GM10266 (cell line): ENCODE results near the gene SPOCD1.

Source experiments
- DNase-seq: peaks from one replicate; pipeline ENCODE4 v3.0.0; 2012; ENCODE audit errors: extremely low spot score
- TF ChIP-seq, protein P1 (sequence below): IDR thresholded peaks from 2 replicates; pipeline ENCODE4 v1.5.1; 2012; ENCODE audit warnings: mild to moderate bottlenecking, low read depth; ENCODE audit not compliant: control insufficient read depth, insufficient read depth; ENCODE audit errors: missing control alignments

The SPOCD1 gene

GRCh38 chr1:31795801-31796621 lies 19.8 kb downstream of the SPOCD1 start:
- TF ChIP-seq, protein P1, sequence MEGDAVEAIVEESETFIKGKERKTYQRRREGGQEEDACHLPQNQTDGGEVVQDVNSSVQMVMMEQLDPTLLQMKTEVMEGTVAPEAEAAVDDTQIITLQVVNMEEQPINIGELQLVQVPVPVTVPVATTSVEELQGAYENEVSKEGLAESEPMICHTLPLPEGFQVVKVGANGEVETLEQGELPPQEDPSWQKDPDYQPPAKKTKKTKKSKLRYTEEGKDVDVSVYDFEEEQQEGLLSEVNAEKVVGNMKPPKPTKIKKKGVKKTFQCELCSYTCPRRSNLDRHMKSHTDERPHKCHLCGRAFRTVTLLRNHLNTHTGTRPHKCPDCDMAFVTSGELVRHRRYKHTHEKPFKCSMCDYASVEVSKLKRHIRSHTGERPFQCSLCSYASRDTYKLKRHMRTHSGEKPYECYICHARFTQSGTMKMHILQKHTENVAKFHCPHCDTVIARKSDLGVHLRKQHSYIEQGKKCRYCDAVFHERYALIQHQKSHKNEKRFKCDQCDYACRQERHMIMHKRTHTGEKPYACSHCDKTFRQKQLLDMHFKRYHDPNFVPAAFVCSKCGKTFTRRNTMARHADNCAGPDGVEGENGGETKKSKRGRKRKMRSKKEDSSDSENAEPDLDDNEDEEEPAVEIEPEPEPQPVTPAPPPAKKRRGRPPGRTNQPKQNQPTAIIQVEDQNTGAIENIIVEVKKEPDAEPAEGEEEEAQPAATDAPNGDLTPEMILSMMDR = no peak
- no peak for DNase-seq

GRCh38 chr1:31795096-31795675 lies 20.6 kb downstream of the SPOCD1 start:
- TF ChIP-seq, protein P1 = no peak
- no peak for DNase-seq

DNA sequence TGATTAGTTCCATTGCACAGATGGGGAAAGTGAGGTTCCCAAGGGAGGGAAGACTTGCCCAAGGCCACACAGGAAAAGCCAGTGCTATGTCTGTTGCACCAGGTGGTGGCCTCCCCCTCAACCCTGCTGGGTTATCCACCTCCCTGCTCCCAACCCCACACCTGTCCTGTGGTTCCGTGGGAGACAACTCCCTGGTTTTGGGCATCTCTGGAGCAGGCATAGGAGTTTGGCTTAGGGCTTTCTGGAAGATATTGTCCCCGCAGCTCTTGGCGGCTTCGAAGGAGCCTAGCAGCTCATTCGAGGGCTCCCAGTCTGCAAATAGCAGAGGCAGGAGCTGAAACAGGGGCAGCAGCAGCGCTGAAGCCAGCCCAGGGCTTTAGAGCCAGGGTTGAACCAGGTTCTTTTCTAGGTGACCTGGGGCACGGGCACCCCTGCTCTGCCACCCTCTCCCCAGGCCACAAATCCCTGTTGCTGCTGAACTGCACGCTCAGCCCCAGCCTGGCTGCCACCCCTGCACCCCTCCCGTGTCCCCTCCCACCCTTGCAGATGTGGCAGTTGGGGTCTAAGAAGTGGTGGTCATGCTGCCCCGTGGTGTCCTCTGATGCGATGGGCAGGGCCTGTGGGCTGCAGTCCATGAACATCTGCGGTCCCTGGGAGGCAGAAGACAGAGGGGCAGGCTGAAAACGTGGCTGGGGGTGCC lies 22.1 kb downstream of the SPOCD1 start:
- TF ChIP-seq, protein P1 = no peak
- no peak for DNase-seq

GRCh38 chr1:31793086-31793485 lies 22.7 kb downstream of the SPOCD1 start:
- no peak for DNase-seq
- TF ChIP-seq, protein P1 = no peak

- TF ChIP-seq, protein P1 = no peak
- no peak for DNase-seq
Observed at GRCh38 chr1:31792541-31792940, 23.3 kb downstream of the SPOCD1 start.

DNA sequence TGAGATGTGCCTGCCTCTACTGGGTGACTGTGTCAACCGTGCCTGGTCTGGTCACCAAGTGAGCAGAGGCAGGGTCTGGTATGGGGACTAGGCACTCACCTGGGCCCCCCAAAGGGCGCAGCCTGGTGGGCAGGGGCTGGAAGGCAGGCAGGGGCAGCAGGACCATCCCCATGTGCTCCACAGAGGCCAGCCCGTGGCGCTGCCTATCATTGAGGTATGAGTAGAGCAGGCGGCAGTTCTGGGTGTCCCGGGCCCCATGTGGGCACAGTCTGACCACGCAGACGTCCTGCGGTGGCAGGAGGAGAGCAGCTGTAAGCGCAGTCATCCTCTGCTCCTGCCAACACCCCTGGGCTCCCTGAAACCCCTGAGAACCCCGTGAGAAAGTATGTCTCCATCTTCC lies 23.7 kb downstream of the SPOCD1 start:
- TF ChIP-seq, protein P1 = no peak
- no peak for DNase-seq

- no peak for DNase-seq
- TF ChIP-seq, protein P1 = no peak
Observed at GRCh38 chr1:31791131-31791858, 24.5 kb downstream of the SPOCD1 start.
